AG09309 (cell line): Measurements from ENCODE around the gene AFTPH.

Experiments
- DNase-seq: peaks from one replicate; pipeline ENCODE4 v3.0.0-alpha.2; 2010; ENCODE audit warnings: low read depth
- H3K4me3 ChIP-seq: 2 replicates; pipeline ENCODE4 v1.5.1; 2011; ENCODE audit warnings: mild to moderate bottlenecking, low read depth, low read length, moderate library complexity; ENCODE audit not compliant: control insufficient read depth
- CTCF ChIP-seq: IDR thresholded peaks from 2 replicates; pipeline ENCODE4 v1.5.1; 2011; ENCODE audit warnings: mild to moderate bottlenecking, low read depth, low read length, inconsistent platforms; ENCODE audit not compliant: insufficient read depth, control insufficient read depth; ENCODE audit errors: missing control alignments

Gene AFTPH

DNA sequence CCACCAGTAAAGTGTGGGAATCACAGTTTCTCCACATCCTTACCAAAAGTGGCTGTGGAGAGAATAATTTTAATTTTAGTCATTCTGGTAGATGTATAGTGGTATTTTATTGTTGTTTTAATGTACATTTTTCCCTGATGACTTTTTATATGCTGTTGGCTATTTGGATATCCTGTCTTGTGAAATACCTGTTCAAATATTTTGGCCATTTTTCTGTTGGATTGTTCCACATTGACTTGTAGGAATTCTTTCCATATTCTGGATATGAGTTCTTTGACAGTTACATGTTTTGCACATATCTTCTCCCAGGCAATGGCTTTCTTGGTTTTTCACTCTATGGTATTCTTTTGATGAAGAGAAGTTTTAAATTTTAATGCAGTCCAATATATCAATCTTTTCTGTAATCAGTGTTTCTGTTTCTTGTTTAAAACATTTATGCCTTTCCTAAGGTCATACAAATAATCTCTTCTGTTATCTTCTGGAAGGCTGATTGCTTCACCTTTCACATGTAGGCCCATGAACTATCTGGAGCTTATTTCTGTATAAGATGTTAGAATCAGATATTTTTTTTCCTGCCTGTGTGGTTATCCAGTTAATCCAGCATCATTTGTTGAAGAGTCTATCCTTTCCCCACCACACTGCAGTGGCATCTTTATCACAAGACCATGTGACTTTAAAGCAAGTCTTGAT, 19.0 kb downstream of the AFTPH start:
- no peak for TF ChIP-seq CTCF
- no peak overlapping the region for H3K4me3 ChIP-seq
- no peak for DNase-seq

DNA sequence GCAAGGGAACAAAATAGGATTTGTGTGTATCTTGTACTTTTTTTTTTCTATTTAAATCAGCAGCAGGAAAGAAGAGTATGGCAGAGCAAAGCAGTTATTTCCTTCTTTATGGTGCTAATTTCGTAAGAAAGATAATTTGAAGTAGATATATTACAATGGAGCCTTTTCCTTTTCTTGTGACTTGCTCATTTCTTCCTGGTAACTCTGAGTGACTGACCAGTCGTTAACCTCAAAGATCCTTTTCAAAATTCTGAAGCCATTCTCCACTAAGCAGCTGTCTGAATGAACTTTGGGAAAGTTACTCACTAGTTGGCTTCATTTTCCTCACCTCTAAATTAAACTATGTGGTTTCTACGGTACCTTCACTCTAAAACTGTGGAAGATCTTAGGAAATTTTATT, 24.6 kb downstream of the AFTPH start:
- no peak for DNase-seq
- no peak overlapping the region for H3K4me3 ChIP-seq
- no peak for TF ChIP-seq CTCF

DNA sequence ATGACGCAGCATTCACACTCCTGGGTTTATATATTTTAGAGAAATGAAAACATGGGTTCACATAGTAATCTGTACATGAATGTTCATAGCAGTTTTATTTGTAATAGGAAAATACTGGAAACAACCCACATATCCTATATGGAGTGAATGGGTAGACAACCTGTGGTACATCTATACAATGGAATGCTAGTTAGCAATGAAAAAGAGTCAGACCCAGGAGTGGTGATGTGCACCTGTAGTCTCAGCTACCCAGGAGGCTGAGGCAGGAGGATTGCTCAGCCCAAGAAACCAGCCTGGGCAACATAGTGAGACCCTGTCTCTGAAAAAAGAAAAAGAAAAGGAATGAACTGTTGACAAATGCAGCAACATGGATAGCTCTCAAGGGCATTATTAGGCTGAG, 25.9 kb downstream of the AFTPH start:
- DNase-seq, result no peak
- no peak overlapping the region for H3K4me3 ChIP-seq
- TF ChIP-seq CTCF, result no peak

DNA sequence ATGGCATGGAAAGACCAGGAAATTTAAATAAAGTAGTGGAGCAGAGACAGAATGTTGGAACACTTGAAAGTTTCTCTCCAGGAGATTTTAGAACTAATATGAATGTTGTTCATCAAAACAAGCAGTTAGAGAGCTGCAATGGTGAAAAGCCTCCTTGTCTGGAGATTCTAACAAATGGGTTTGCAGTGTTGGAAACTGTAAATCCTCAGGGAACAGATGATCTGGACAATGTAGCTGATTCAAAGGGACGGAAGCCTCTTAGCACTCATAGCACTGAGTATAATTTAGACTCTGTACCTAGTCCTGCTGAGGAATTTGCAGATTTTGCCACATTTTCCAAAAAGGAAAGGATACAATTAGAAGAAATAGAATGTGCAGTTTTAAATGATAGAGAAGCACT, 27.7 kb downstream of the AFTPH start:
- no peak overlapping the region for H3K4me3 ChIP-seq
- no peak for DNase-seq
- no peak for TF ChIP-seq CTCF

- DNase-seq, result no peak
- H3K4me3 ChIP-seq, result no peak overlapping the region
- no peak for TF ChIP-seq CTCF
Observed at GRCh38 chr2:64554117-64554516, 30.0 kb downstream of the AFTPH start.

GRCh38 chr2:64558445-64559081, 34.4 kb downstream of the AFTPH start:
- H3K4me3 ChIP-seq, result no peak overlapping the region
- TF ChIP-seq CTCF, result no peak
- no peak for DNase-seq
